Parathyroid adenoma (tissue), 2 donors: ENCODE data around the gene JADE3.

Experiments
- H2AFZ ChIP-seq: fragments of 300-600 bp; sonication (generic); one replicate; pipeline ENCODE4 v1.7.0; 2017; ENCODE audit warnings: antibody characterized with exemption, mild to moderate bottlenecking
- H3K27ac ChIP-seq: fragments of 300-600 bp; sonication (generic); one replicate; pipeline ENCODE4 v1.7.0; 2017
- H3K27me3 ChIP-seq: fragments of 300-600 bp; sonication (generic); one replicate; pipeline ENCODE4 v1.7.0; 2017; ENCODE audit warnings: low read length; ENCODE audit not compliant: control insufficient read depth, insufficient read depth
- H3K36me3 ChIP-seq: fragments of 300-600 bp; sonication (generic); one replicate; pipeline ENCODE4 v1.7.0; 2017; ENCODE audit warnings: low read length; ENCODE audit not compliant: control insufficient read depth, insufficient read depth
- H3K4me1 ChIP-seq: fragments of 300-600 bp; sonication (generic); one replicate; pipeline ENCODE4 v1.7.0; 2017; ENCODE audit warnings: control low read depth
- H3K4me2 ChIP-seq: fragments of 300-600 bp; sonication (generic); one replicate; pipeline ENCODE4 v1.7.0; 2017; ENCODE audit warnings: low read length
- H3K4me3 ChIP-seq: fragments of 300-600 bp; sonication (generic); one replicate; pipeline ENCODE4 v1.7.0; 2017; ENCODE audit warnings: low read depth, low read length
- H3K79me2 ChIP-seq: fragments of 300-600 bp; sonication (generic); one replicate; pipeline ENCODE4 v1.7.0; 2017; ENCODE audit warnings: control low read depth
- H3K9ac ChIP-seq: fragments of 300-600 bp; sonication (generic); one replicate; pipeline ENCODE4 v1.7.0; 2017; ENCODE audit warnings: mild to moderate bottlenecking
- H3K9me3 ChIP-seq: fragments of 300-600 bp; sonication (generic); one replicate; pipeline ENCODE4 v1.7.0; 2017; ENCODE audit warnings: low read length; ENCODE audit not compliant: control insufficient read depth
- CTCF ChIP-seq: fragments of 300-600 bp; sonication (generic); IDR thresholded peaks from one replicate; pipeline ENCODE4 v1.7.0; 2017; ENCODE audit warnings: antibody characterized with exemption, mild to moderate bottlenecking
- donor health status: primary hyperparathyroidism.

The JADE3 gene

GRCh38 chrX:46922611-46923010 lies 10.4 kb downstream of the JADE3 start:
- H3K4me3 ChIP-seq = no peak overlapping the region
- H3K27ac ChIP-seq = no peak overlapping the region
- H3K9ac ChIP-seq = no peak overlapping the region
- H3K27me3 ChIP-seq = no peaks in the 10 kb centered on the region
- H3K9me3 ChIP-seq = no peaks in the 10 kb centered on the region
- no peak overlapping the region for H2AFZ ChIP-seq
- peaks cover 6% of the 10 kb centered on the region for H3K79me2 ChIP-seq
- no peak for TF ChIP-seq CTCF
- H3K4me1 ChIP-seq = no peaks in the 10 kb centered on the region
- H3K4me2 ChIP-seq = no peak overlapping the region
- no peaks in the 10 kb centered on the region for H3K36me3 ChIP-seq

GRCh38 chrX:46927718-46928117 lies 15.5 kb downstream of the JADE3 start:
- no peak for TF ChIP-seq CTCF
- H3K9ac ChIP-seq = no peak overlapping the region
- H3K27me3 ChIP-seq = no peaks in the 10 kb centered on the region
- no peak overlapping the region for H2AFZ ChIP-seq
- no peak overlapping the region for H3K4me3 ChIP-seq
- H3K79me2 ChIP-seq = no peaks in the 10 kb centered on the region
- no peaks in the 10 kb centered on the region for H3K4me1 ChIP-seq
- H3K27ac ChIP-seq = no peak overlapping the region
- H3K36me3 ChIP-seq = no peaks in the 10 kb centered on the region
- no peaks in the 10 kb centered on the region for H3K9me3 ChIP-seq
- H3K4me2 ChIP-seq = no peak overlapping the region

GRCh38 chrX:46929439-46930261 lies 17.4 kb downstream of the JADE3 start:
- H2AFZ ChIP-seq = no peak overlapping the region
- no peak overlapping the region for H3K4me3 ChIP-seq
- H3K9me3 ChIP-seq = no peaks in the 10 kb centered on the region
- H3K27ac ChIP-seq = no peak overlapping the region
- TF ChIP-seq CTCF = no peak
- no peak overlapping the region for H3K9ac ChIP-seq
- no peaks in the 10 kb centered on the region for H3K79me2 ChIP-seq
- no peak overlapping the region for H3K4me2 ChIP-seq
- H3K4me1 ChIP-seq = no peaks in the 10 kb centered on the region
- no peaks in the 10 kb centered on the region for H3K27me3 ChIP-seq
- H3K36me3 ChIP-seq = no peaks in the 10 kb centered on the region

GRCh38 chrX:46935295-46935694 lies 23.1 kb downstream of the JADE3 start:
- H3K79me2 ChIP-seq = peaks cover 4% of the 10 kb centered on the region
- no peak overlapping the region for H3K4me2 ChIP-seq
- no peaks in the 10 kb centered on the region for H3K9me3 ChIP-seq
- no peak for TF ChIP-seq CTCF
- no peaks in the 10 kb centered on the region for H3K27me3 ChIP-seq
- no peak overlapping the region for H3K9ac ChIP-seq
- H3K4me3 ChIP-seq = no peak overlapping the region
- no peak overlapping the region for H2AFZ ChIP-seq
- no peaks in the 10 kb centered on the region for H3K4me1 ChIP-seq
- no peak overlapping the region for H3K27ac ChIP-seq
- no peaks in the 10 kb centered on the region for H3K36me3 ChIP-seq

GRCh38 chrX:46938589-46938988 lies 26.4 kb downstream of the JADE3 start:
- Histone ChIP-seq H3K4me1 (no peaks in the 10 kb centered on the region), H3K27me3 (no peaks in the 10 kb centered on the region), H3K4me2 (no peak overlapping the region), H3K9me3 (no peaks in the 10 kb centered on the region), H3K36me3 (no peaks in the 10 kb centered on the region), H3K4me3 (no peak overlapping the region), H3K27ac (no peak overlapping the region), H3K9ac (no peak overlapping the region), H2AFZ (no peak overlapping the region), H3K79me2 (peaks cover 4% of the 10 kb centered on the region)
- no peak for TF ChIP-seq CTCF
